Measurements from ENCODE around the gene SLCO1C1.

Gene SLCO1C1

GRCh38 chr12:20701106-20701505, 6.0 kb downstream of the SLCO1C1 start:
- TF ChIP-seq CTCF (conservative IDR thresholded peaks at IDR 0.05; ENCODE audit: low read length), result no peak
- DNase-seq (ENCODE audit: low read depth), result no peak
- no peak overlapping the region for H3K4me3 ChIP-seq (ENCODE audit: low read length)

GRCh38 chr12:20704860-20705259, 9.7 kb downstream of the SLCO1C1 start:
- no peak overlapping the region for H3K4me3 ChIP-seq (ENCODE audit: low read length)
- no peak for TF ChIP-seq CTCF (conservative IDR thresholded peaks at IDR 0.05; ENCODE audit: low read length)
- no peak for DNase-seq (ENCODE audit: low read depth)

GRCh38 chr12:20711846-20712245, 16.7 kb downstream of the SLCO1C1 start:
- H3K4me3 ChIP-seq (ENCODE audit: low read length), result no peak overlapping the region
- no peak for TF ChIP-seq CTCF (conservative IDR thresholded peaks at IDR 0.05; ENCODE audit: low read length)
- no peak for DNase-seq (ENCODE audit: low read depth)

GRCh38 chr12:20716037-20716436, 20.9 kb downstream of the SLCO1C1 start:
- H3K4me3 ChIP-seq (ENCODE audit: low read length), result no peak overlapping the region
- no peak for DNase-seq (ENCODE audit: low read depth)
- TF ChIP-seq CTCF (conservative IDR thresholded peaks at IDR 0.05; ENCODE audit: low read length), result no peak

- DNase-seq (ENCODE audit: low read depth), result no peak
- no peak overlapping the region for H3K4me3 ChIP-seq (ENCODE audit: low read length)
- no peak for TF ChIP-seq CTCF (conservative IDR thresholded peaks at IDR 0.05; ENCODE audit: low read length)
Observed at GRCh38 chr12:20716985-20717384, 21.9 kb downstream of the SLCO1C1 start.

GRCh38 chr12:20718294-20718693, 23.2 kb downstream of the SLCO1C1 start:
- no peak for DNase-seq (ENCODE audit: low read depth)
- TF ChIP-seq CTCF (conservative IDR thresholded peaks at IDR 0.05; ENCODE audit: low read length), result no peak
- no peak overlapping the region for H3K4me3 ChIP-seq (ENCODE audit: low read length)

GRCh38 chr12:20722142-20722541, 27.0 kb downstream of the SLCO1C1 start:
- no peak for DNase-seq (ENCODE audit: low read depth)
- no peak for TF ChIP-seq CTCF (conservative IDR thresholded peaks at IDR 0.05; ENCODE audit: low read length)
- H3K4me3 ChIP-seq (ENCODE audit: low read length), result no peak overlapping the region
